Peyer's patch (tissue), 4 donors: ENCODE measurements around the gene MAP1B. TPM values are rescaled to one million over a fixed set of nuclear protein-coding genes. Genes with fewer than 3 reads are reported as not detected.

ENCODE experiments used
- DNase-seq, 3 donors: peaks; one replicate each; pipeline ENCODE4 v3.0.0-alpha.2; 2017 to 2019
- H3K27ac ChIP-seq, 4 donors: fragments of 200-600 bp; sonication (generic); one replicate each; pipeline ENCODE4 v1.5.1; 2016 to 2019
- H3K27me3 ChIP-seq, 2 donors: fragments of 200-600 bp; sonication (generic); one replicate each; pipeline ENCODE4 v1.5.1; 2019
- H3K36me3 ChIP-seq, 3 donors: fragments of 200-600 bp; sonication (generic); one replicate each; pipeline ENCODE4 v1.5.1; 2016 to 2019
- H3K4me1 ChIP-seq, 4 donors: fragments of 200-600 bp; sonication (generic); one replicate each; pipeline ENCODE4 v1.5.1; 2016 to 2019
- H3K4me3 ChIP-seq, 4 donors: fragments of 200-600 bp; sonication (generic); 1 replicate in 3 of 4; 2 replicates in 1 of 4; pipeline ENCODE4 v1.5.1; 2016 to 2019; ENCODE audit warnings: mild to moderate bottlenecking in 1 of 4
- H3K9me3 ChIP-seq, 4 donors: fragments of 200-600 bp; sonication (generic); one replicate each; pipeline ENCODE4 v1.5.1; 2016 to 2019; ENCODE audit warnings: mild to moderate bottlenecking in 1 of 4
- POLR2A ChIP-seq, 2 donors: fragments of 450-650 bp; IDR thresholded peaks; one replicate each; pipeline ENCODE4 v1.5.1; 2017; ENCODE audit warnings: antibody characterized with exemption in 2 of 2, mild to moderate bottlenecking in 2 of 2, moderate library complexity in 2 of 2
- total RNA-seq, 4 donors: library from RNA; depleted of rRNA; stranded (reverse); fragments of >200 nt; gene quantifications; one replicate each; pipeline ENCODE4 v1.1.0, GENCODE V29; 2016
- TF ChIP-seq, protein P1 (sequence below), 6 experiments: fragments of 450-650 bp in 4 of 6; fragments of 200-600 bp in 2 of 6; sonication (generic) in 1 of 6; IDR thresholded peaks; one replicate each; pipeline ENCODE4 v1.5.1; 2017 to 2019; ENCODE audit warnings: antibody characterized with exemption in 6 of 6, mild to moderate bottlenecking in 3 of 6, moderate library complexity in 1 of 6

The MAP1B gene
- total RNA-seq, 4 donors from 2014 or later: 16.3 to 38.0 (median 25.7) TPM

DNA sequence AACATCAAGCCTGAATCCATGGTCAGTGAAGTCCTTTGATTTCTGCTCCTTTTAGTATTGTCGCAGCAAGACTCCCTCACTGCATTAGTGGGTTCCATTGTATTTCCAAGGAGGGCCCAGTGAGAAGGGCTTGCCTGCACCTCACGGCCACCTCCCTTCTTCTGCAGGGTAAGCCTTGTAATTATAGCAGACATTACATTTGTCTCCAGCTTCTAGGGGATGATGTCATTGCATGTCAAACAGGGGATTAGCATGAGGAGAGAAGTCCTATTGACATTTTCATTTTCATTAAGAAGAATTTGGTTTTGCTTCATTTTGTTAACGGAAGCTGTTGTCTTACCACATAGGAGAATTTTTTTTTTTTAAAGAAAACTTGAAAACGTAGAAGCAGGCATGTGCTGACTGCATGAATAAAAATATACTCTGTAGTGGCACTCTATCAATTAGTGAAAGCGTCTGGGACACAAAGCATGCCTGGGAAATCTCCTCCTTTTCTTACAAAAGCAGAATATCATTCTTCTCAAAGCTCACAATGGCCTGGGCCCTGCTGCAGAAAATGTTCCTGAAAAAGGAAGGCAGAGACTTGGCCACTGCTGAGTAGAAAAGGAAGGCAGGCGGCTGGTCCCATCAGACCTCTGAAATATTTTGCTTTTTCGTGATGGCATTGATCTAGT lies 27.1 kb downstream of the MAP1B start:
- Histone ChIP-seq H3K36me3 (no peaks in the 10 kb centered on the region), H3K4me1 (no peaks in the 10 kb centered on the region), H3K9me3 (no peaks in the 10 kb centered on the region), H3K4me3 (no peak overlapping the region), H3K27me3 (no peaks in the 10 kb centered on the region), H3K27ac (no peak overlapping the region)
- no peak for TF ChIP-seq POLR2A (IDR thresholded peaks at IDR 0.05)
- TF ChIP-seq, protein P1, sequence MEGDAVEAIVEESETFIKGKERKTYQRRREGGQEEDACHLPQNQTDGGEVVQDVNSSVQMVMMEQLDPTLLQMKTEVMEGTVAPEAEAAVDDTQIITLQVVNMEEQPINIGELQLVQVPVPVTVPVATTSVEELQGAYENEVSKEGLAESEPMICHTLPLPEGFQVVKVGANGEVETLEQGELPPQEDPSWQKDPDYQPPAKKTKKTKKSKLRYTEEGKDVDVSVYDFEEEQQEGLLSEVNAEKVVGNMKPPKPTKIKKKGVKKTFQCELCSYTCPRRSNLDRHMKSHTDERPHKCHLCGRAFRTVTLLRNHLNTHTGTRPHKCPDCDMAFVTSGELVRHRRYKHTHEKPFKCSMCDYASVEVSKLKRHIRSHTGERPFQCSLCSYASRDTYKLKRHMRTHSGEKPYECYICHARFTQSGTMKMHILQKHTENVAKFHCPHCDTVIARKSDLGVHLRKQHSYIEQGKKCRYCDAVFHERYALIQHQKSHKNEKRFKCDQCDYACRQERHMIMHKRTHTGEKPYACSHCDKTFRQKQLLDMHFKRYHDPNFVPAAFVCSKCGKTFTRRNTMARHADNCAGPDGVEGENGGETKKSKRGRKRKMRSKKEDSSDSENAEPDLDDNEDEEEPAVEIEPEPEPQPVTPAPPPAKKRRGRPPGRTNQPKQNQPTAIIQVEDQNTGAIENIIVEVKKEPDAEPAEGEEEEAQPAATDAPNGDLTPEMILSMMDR (IDR thresholded peaks at IDR 0.05): no peak
- no peak for DNase-seq

DNA sequence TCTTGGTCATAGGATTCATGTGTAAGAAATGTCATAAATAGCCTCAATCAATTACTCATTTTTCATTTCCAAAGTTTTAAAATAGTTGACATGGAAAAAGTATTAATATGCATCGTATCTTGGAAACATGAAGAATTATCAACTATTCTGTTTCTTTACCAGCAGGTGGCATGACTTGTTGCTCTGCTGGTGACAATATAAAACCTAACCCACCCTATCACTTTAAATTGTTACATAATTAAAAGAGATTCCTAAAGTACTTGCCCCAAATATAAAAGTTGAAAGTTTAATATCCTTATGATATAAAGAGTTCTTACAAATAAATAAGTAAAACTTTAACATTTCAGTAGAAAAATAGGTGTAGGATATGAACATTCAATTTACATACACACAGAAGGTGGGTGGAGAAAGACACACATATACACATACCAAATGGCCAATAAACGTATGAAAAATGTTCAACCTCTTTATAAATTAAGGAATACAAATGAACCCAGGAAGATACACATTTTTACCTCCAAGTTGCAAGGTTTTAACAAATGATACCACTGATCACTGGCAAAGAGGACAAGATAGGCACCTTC lies 30.6 kb downstream of the MAP1B start:
- H3K9me3 ChIP-seq: no peaks in the 10 kb centered on the region
- no peak overlapping the region for H3K27ac ChIP-seq
- H3K4me1 ChIP-seq: peaks cover 0 to 3% (median 0%) of the 10 kb centered on the region in 4 donors
- no peak overlapping the region for H3K4me3 ChIP-seq
- H3K27me3 ChIP-seq: no peaks in the 10 kb centered on the region
- no peak for DNase-seq
- no peaks in the 10 kb centered on the region for H3K36me3 ChIP-seq
- TF ChIP-seq, protein P1 (IDR thresholded peaks at IDR 0.05): peak in 5 of 6 experiments; percentile 43 to 67 (median 65)
- TF ChIP-seq POLR2A (IDR thresholded peaks at IDR 0.05): no peak

DNA sequence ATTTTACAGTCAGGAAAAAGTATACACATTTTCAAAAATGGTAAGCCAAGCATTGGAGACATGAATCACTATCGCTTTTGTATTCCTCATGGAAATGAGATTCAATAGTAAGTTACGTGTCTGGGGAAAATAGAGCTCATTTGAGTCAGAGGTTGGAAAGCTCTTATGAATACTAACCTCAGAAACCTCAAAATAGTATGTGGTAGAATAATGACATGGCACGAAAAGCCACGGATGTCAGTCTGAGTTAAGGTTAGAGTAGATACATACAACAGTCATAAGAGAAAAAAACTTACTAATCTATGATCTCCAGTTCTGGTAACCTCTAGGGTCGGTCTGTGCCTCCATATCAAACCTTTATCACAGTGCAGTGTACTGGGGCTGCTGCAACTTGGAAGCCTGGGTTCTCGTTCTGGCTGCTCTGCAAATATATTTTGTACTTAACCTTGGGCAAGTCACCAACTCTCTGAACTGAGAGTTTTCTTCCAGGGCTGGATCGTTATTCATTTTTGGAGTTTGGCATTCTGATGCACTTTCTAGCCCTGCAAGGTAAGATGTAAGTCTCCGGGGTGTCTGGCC lies 31.8 kb downstream of the MAP1B start:
- no peak overlapping the region for H3K4me3 ChIP-seq
- H3K27me3 ChIP-seq: no peaks in the 10 kb centered on the region
- no peaks in the 10 kb centered on the region for H3K36me3 ChIP-seq
- TF ChIP-seq POLR2A (IDR thresholded peaks at IDR 0.05): no peak
- TF ChIP-seq, protein P1 (IDR thresholded peaks at IDR 0.05): no peak
- H3K27ac ChIP-seq: peak overlapping the region in 1 of 4 donors; percentile 14
- H3K4me1 ChIP-seq: peaks cover 0 to 3% (median 0%) of the 10 kb centered on the region in 4 donors
- no peak for DNase-seq
- H3K9me3 ChIP-seq: no peaks in the 10 kb centered on the region

DNA sequence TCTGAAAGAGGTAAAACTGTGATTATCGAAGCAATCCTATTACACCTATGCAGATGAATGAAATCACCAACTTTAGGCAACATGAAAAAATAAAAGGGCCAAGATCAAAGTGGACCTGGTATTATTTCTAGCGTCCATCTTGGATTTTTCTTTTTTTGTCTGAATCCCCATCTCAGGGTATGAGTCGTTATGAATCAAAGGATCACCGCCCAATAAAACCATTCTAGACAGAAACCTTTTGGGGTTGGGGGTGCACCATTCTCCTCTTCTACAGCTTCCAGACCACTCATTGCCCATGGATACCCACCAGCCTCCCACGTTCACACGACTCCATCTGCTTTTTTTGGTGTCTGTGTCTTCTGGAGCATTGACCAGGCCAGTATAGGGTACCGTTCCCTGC lies 33.4 kb downstream of the MAP1B start:
- Histone ChIP-seq H3K27ac (peak overlapping the region in 2 of 4 donors; percentile 19 to 47), H3K4me1 (peaks cover 0 to 3% (median 0%) of the 10 kb centered on the region in 4 donors), H3K27me3 (no peaks in the 10 kb centered on the region), H3K4me3 (no peak overlapping the region), H3K9me3 (no peaks in the 10 kb centered on the region), H3K36me3 (no peaks in the 10 kb centered on the region)
- no peak for DNase-seq
- no peak for TF ChIP-seq POLR2A (IDR thresholded peaks at IDR 0.05)
- TF ChIP-seq, protein P1 (IDR thresholded peaks at IDR 0.05): no peak

DNA sequence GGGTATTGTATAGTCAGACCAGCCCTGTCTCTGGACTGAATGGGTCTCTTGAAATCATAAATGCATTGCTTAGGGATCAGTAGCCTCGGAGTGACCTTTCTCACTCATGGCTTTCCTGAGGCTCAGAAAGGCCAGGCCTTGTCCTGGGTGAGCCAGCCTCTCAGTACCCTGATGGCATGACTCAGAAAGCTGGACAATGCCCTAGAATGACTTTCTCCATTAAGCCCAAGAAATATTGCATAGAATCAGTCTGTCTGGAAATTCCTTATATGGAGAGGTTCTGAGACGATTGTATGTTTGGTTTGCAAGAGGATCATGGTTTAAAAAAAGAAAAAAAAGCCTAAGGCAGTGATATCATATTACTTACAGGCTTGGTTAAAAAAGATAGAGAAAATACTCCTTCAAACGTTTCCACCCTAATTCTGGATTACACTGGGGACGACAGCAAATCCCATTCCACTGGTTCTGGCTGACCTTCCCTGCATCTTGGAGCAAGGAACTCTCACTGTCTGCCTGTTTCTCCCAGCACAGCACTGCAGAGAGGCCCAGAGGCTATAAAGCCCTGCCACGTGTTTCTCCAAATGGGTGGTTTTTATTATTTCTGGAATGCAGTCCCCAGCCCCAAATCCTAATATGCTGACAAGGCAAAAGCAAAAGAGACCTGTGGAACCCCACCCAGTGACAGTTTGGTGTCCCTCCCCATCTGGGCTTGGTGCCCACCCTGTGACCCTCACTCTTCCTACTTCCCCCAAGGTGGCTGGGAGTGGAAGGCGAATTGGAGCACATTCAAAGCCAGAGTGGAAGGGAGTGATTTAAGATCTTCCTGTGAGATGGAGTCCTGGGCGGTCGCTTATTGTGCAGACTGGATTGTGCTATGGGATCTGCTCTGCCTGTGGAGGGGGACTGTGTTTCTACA lies 34.4 kb downstream of the MAP1B start:
- H3K27ac ChIP-seq: peak overlapping the region in 3 of 4 donors; percentile 32 to 48 (median 47)
- DNase-seq: no peak
- H3K36me3 ChIP-seq: no peaks in the 10 kb centered on the region
- H3K4me1 ChIP-seq: peaks cover 0 to 3% (median 0%) of the 10 kb centered on the region in 4 donors
- no peaks in the 10 kb centered on the region for H3K9me3 ChIP-seq
- no peaks in the 10 kb centered on the region for H3K27me3 ChIP-seq
- no peak for TF ChIP-seq POLR2A (IDR thresholded peaks at IDR 0.05)
- TF ChIP-seq, protein P1 (IDR thresholded peaks at IDR 0.05): no peak
- no peak overlapping the region for H3K4me3 ChIP-seq
